ENCODE results near the gene DDX49.

DNA sequence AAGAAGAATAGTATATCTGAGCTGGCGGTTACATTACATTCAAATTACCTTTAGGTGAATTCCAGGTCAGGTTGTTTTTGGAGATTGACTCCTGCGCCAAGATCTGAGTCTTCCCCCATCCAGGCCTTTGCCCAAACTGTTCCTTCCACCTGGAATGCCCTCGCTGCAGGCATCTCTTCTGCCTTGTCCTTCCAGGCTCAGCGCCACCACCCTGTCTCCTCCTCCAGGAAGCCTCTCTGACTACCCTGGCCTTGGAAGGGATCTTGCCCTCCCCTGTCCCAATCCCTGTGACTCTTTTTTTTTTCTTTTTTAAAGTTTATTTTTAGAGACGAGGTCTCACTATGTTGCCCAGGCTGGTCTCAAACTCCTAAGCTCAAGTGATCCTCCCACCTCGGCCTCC, 23.2 kb downstream of the DDX49 start:
- TF ChIP-seq, protein P1, sequence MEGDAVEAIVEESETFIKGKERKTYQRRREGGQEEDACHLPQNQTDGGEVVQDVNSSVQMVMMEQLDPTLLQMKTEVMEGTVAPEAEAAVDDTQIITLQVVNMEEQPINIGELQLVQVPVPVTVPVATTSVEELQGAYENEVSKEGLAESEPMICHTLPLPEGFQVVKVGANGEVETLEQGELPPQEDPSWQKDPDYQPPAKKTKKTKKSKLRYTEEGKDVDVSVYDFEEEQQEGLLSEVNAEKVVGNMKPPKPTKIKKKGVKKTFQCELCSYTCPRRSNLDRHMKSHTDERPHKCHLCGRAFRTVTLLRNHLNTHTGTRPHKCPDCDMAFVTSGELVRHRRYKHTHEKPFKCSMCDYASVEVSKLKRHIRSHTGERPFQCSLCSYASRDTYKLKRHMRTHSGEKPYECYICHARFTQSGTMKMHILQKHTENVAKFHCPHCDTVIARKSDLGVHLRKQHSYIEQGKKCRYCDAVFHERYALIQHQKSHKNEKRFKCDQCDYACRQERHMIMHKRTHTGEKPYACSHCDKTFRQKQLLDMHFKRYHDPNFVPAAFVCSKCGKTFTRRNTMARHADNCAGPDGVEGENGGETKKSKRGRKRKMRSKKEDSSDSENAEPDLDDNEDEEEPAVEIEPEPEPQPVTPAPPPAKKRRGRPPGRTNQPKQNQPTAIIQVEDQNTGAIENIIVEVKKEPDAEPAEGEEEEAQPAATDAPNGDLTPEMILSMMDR (IDR thresholded peaks at IDR 0.05 in 8 of 11, conservative IDR thresholded peaks at IDR 0.05 in 3 of 11), result no peak
- TF ChIP-seq POLR2A (IDR thresholded peaks at IDR 0.05), result no peak
- TF ChIP-seq POLR2AphosphoS5 (IDR thresholded peaks at IDR 0.05), result no peak
